ENCODE data around the gene ADIPOR2. TPM values are rescaled to one million over a fixed set of nuclear protein-coding genes. Genes with fewer than 3 reads are reported as not detected.
A peak's percentile ranks its signal among the peaks of the same experiment; 100 is the strongest.

The ADIPOR2 gene
- total and polyA plus RNA-seq, 4 donors: 26.6 to 68.3 (median 41.7) TPM

- peaks cover 2 to 11% (median 7%) of the 10 kb centered on the region in 4 donors for H3K4me1 ChIP-seq (ENCODE audit: control insufficient read depth in 4 of 4, insufficient read depth in 4 of 4, low read length in 3 of 4)
- H3K36me3 ChIP-seq (ENCODE audit: control insufficient read depth in 4 of 4, insufficient read depth in 3 of 4, low read depth in 1 of 4, low read length in 3 of 4): no peaks in the 10 kb centered on the region
- no peak overlapping the region for H3K27ac ChIP-seq (ENCODE audit: low read depth in 1 of 2, low read length in 2 of 2)
- no peak for DNase-seq (ENCODE audit: low spot score)
- 73% methylated on average over 14 of the region's 14 CpGs for WGBS
- no peak for TF ChIP-seq JUND (IDR thresholded peaks at IDR 0.05)
- TF ChIP-seq CTCF (IDR thresholded peaks at IDR 0.05; ENCODE audit: low read depth, low read length, missing input control): peak; percentile 33
- TF ChIP-seq, protein P1, sequence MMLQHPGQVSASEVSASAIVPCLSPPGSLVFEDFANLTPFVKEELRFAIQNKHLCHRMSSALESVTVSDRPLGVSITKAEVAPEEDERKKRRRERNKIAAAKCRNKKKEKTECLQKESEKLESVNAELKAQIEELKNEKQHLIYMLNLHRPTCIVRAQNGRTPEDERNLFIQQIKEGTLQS (IDR thresholded peaks at IDR 0.05): no peak
- peak in 1 of 2 donors; percentile 72 for TF ChIP-seq RAD21 (IDR thresholded peaks at IDR 0.05)
- no peak for TF ChIP-seq TAF1 (conservative IDR thresholded peaks at IDR 0.05)
- no peak overlapping the region for H3K9ac ChIP-seq (ENCODE audit: low read depth in 1 of 2, low read length in 2 of 2)
- no peaks in the 10 kb centered on the region for H3K27me3 ChIP-seq (ENCODE audit: control insufficient read depth in 4 of 4, insufficient read depth in 4 of 4, low read length in 3 of 4)
- no peak overlapping the region for H3K4me3 ChIP-seq (ENCODE audit: low read depth in 1 of 3, low read length in 3 of 3)
- H3K9me3 ChIP-seq (ENCODE audit: control insufficient read depth in 4 of 4, low read length in 3 of 4): no peaks in the 10 kb centered on the region
Observed at GRCh38 chr12:1800401-1801302, 109.8 kb downstream of the ADIPOR2 start.

- TF ChIP-seq RAD21 (IDR thresholded peaks at IDR 0.05): no peak
- no peak for TF ChIP-seq YY1 (IDR thresholded peaks at IDR 0.05)
- TF ChIP-seq EGR1 (IDR thresholded peaks at IDR 0.05; ENCODE audit: low read depth in 2 of 2): no peak
- no peak for TF ChIP-seq TAF1 (conservative IDR thresholded peaks at IDR 0.05)
- no peak for TF ChIP-seq HNF4G (IDR thresholded peaks at IDR 0.05)
- TF ChIP-seq FOXA1 (IDR thresholded peaks at IDR 0.05): no peak
- no peak for TF ChIP-seq SP1 (IDR thresholded peaks at IDR 0.05)
- TF ChIP-seq HNF4A (conservative IDR thresholded peaks at IDR 0.05): no peak
- TF ChIP-seq, protein P2, sequence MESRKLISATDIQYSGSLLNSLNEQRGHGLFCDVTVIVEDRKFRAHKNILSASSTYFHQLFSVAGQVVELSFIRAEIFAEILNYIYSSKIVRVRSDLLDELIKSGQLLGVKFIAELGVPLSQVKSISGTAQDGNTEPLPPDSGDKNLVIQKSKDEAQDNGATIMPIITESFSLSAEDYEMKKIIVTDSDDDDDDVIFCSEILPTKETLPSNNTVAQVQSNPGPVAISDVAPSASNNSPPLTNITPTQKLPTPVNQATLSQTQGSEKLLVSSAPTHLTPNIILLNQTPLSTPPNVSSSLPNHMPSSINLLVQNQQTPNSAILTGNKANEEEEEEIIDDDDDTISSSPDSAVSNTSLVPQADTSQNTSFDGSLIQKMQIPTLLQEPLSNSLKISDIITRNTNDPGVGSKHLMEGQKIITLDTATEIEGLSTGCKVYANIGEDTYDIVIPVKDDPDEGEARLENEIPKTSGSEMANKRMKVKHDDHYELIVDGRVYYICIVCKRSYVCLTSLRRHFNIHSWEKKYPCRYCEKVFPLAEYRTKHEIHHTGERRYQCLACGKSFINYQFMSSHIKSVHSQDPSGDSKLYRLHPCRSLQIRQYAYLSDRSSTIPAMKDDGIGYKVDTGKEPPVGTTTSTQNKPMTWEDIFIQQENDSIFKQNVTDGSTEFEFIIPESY (IDR thresholded peaks at IDR 0.05): no peak
- no peak for TF ChIP-seq MAX (IDR thresholded peaks at IDR 0.05)
- TF ChIP-seq FOXA2 (IDR thresholded peaks at IDR 0.05): no peak
- TF ChIP-seq, protein P1 (IDR thresholded peaks at IDR 0.05): no peak
- no peak for TF ChIP-seq RXRA (IDR thresholded peaks at IDR 0.05)
- TF ChIP-seq CTCF (IDR thresholded peaks at IDR 0.05; ENCODE audit: low read depth, low read length, missing input control): no peak
- Histone ChIP-seq H3K9me3 (ENCODE audit: control insufficient read depth in 4 of 4, low read length in 3 of 4) (no peaks in the 10 kb centered on the region), H3K27ac (ENCODE audit: low read depth in 1 of 2, low read length in 2 of 2) (no peak overlapping the region), H3K36me3 (ENCODE audit: control insufficient read depth in 4 of 4, insufficient read depth in 3 of 4, low read depth in 1 of 4, low read length in 3 of 4) (no peaks in the 10 kb centered on the region), H3K4me3 (ENCODE audit: low read depth in 1 of 3, low read length in 3 of 3) (no peak overlapping the region), H3K4me1 (ENCODE audit: control insufficient read depth in 4 of 4, insufficient read depth in 4 of 4, low read length in 3 of 4) (peaks cover 0 to 5% (median 4%) of the 10 kb centered on the region in 4 donors), H3K9ac (ENCODE audit: low read depth in 1 of 2, low read length in 2 of 2) (no peak overlapping the region), H3K27me3 (ENCODE audit: control insufficient read depth in 4 of 4, insufficient read depth in 4 of 4, low read length in 3 of 4) (no peaks in the 10 kb centered on the region)
- DNase-seq (ENCODE audit: low spot score): no peak
- 80% methylated on average over 16 of the region's 16 CpGs for WGBS
Observed at GRCh38 chr12:1801303-1801975, 110.6 kb downstream of the ADIPOR2 start.
